ENCODE measurements around the gene HTR5A.
"Not testable (repeated sequence)": the region's sequence is repeated elsewhere in the genome, so short reads cannot be mapped to it uniquely, and the experiment has no call there.

HTR5A gene

GRCh38 chr7:155032978-155033377 is 37.1 kb upstream of the HTR5A start:
- TF ChIP-seq EZH2phosphoT487 (IDR thresholded peaks at IDR 0.05; ENCODE audit: low read depth): no peak
- peak; percentile 34 for TF ChIP-seq CTCF (IDR thresholded peaks at IDR 0.05; ENCODE audit: low read depth, low read length)
- Histone ChIP-seq H4K20me1 (ENCODE audit: insufficient read depth, low read length) (no peaks in the 10 kb centered on the region), H3K27me3 (ENCODE audit: low read depth, low read length) (no peaks in the 10 kb centered on the region), H3K4me2 (ENCODE audit: low read length) (no peak overlapping the region), H3K4me1 (ENCODE audit: low read length) (peaks cover 7% of the 10 kb centered on the region), H2AFZ (ENCODE audit: low read depth, low read length) (no peak overlapping the region), H3K9ac (ENCODE audit: low read length) (no peak overlapping the region), H3K27ac (ENCODE audit: low read length) (no peak overlapping the region), H3K36me3 (replicated peaks; ENCODE audit: low read depth, low read length) (no peaks in the 10 kb centered on the region), H3K4me3 (ENCODE audit: low read length) (no peak overlapping the region), H3K9me3 (ENCODE audit: insufficient read depth, low read length) (no peaks in the 10 kb centered on the region), H3K79me2 (ENCODE audit: low read length) (no peaks in the 10 kb centered on the region)

- not testable (repeated sequence) for H3K36me3 ChIP-seq (replicated peaks; ENCODE audit: low read depth, low read length); H3K79me2 ChIP-seq (ENCODE audit: low read length)
Observed at GRCh38 chr7:155034495-155034894, 35.6 kb upstream of the HTR5A start.

GRCh38 chr7:155038335-155038734 is 31.8 kb upstream of the HTR5A start:
- Histone ChIP-seq H3K79me2 (ENCODE audit: low read length) (no peaks in the 10 kb centered on the region), H3K9me3 (ENCODE audit: insufficient read depth, low read length) (no peaks in the 10 kb centered on the region), H3K27ac (ENCODE audit: low read length) (no peak overlapping the region), H3K36me3 (replicated peaks; ENCODE audit: low read depth, low read length) (no peaks in the 10 kb centered on the region), H4K20me1 (ENCODE audit: insufficient read depth, low read length) (no peaks in the 10 kb centered on the region), H3K4me1 (ENCODE audit: low read length) (peaks cover 11% of the 10 kb centered on the region), H3K4me2 (ENCODE audit: low read length) (peak overlapping the region; percentile 18; the same call in 1 of the 2 replicates), H3K27me3 (ENCODE audit: low read depth, low read length) (no peaks in the 10 kb centered on the region; the same call in 1 of the 2 replicates), H2AFZ (ENCODE audit: low read depth, low read length) (no peak overlapping the region), H3K4me3 (ENCODE audit: low read length) (no peak overlapping the region), H3K9ac (ENCODE audit: low read length) (no peak overlapping the region)
- TF ChIP-seq EZH2phosphoT487 (IDR thresholded peaks at IDR 0.05; ENCODE audit: low read depth): no peak
- TF ChIP-seq CTCF (IDR thresholded peaks at IDR 0.05; ENCODE audit: low read depth, low read length): no peak

More at GRCh38 chr7:155034495-155034894, 35.6 kb upstream of the HTR5A start:
- not testable (repeated sequence) for H3K4me2 ChIP-seq (ENCODE audit: low read length); H2AFZ ChIP-seq (ENCODE audit: low read depth, low read length); H3K4me3 ChIP-seq (ENCODE audit: low read length); H4K20me1 ChIP-seq (ENCODE audit: insufficient read depth, low read length); H3K9ac ChIP-seq (ENCODE audit: low read length); H3K9me3 ChIP-seq (ENCODE audit: insufficient read depth, low read length); H3K27ac ChIP-seq (ENCODE audit: low read length); H3K27me3 ChIP-seq (ENCODE audit: low read depth, low read length)
- peaks cover 15% of the 10 kb centered on the region for H3K4me1 ChIP-seq (ENCODE audit: low read length)

GRCh38 chr7:155043756-155044155 is 26.4 kb upstream of the HTR5A start:
- H2AFZ ChIP-seq (ENCODE audit: low read depth, low read length): no peak overlapping the region

More at GRCh38 chr7:155043756-155044155, 26.4 kb upstream of the HTR5A start:
- Histone ChIP-seq H4K20me1 (ENCODE audit: insufficient read depth, low read length) (no peaks in the 10 kb centered on the region), H3K4me2 (ENCODE audit: low read length) (no peak overlapping the region), H3K27ac (ENCODE audit: low read length) (no peak overlapping the region), H3K9me3 (ENCODE audit: insufficient read depth, low read length) (no peaks in the 10 kb centered on the region), H3K4me1 (ENCODE audit: low read length) (peaks cover 2% of the 10 kb centered on the region; the same call in 1 of the 2 replicates), H3K79me2 (ENCODE audit: low read length) (no peaks in the 10 kb centered on the region), H3K36me3 (replicated peaks; ENCODE audit: low read depth, low read length) (no peaks in the 10 kb centered on the region), H3K9ac (ENCODE audit: low read length) (no peak overlapping the region), H3K27me3 (ENCODE audit: low read depth, low read length) (no peaks in the 10 kb centered on the region; the same call in 1 of the 2 replicates), H3K4me3 (ENCODE audit: low read length) (no peak overlapping the region)
- no peak for TF ChIP-seq EZH2phosphoT487 (IDR thresholded peaks at IDR 0.05; ENCODE audit: low read depth)
- no peak for TF ChIP-seq CTCF (IDR thresholded peaks at IDR 0.05; ENCODE audit: low read depth, low read length)
